IPS-15b (cell line): Measurements from ENCODE around the gene HNRNPF.
A peak's percentile ranks its signal among the peaks of the same experiment; 100 is the strongest.
"Not testable (repeated sequence)": the region's sequence is repeated elsewhere in the genome, so short reads cannot be mapped to it uniquely, and the experiment has no call there.

Experiments used
- H3K27me3 ChIP-seq: one replicate; pipeline ENCODE4 v1.6.1; 2013; ENCODE audit warnings: low read length; ENCODE audit not compliant: control insufficient read depth, insufficient read depth
- H3K36me3 ChIP-seq: one replicate; pipeline ENCODE4 v1.6.1; 2013; ENCODE audit warnings: low read length; ENCODE audit not compliant: control insufficient read depth, insufficient read depth
- H3K4me1 ChIP-seq: one replicate; pipeline ENCODE4 v1.6.1; 2013; ENCODE audit warnings: mild to moderate bottlenecking, low read length; ENCODE audit not compliant: control insufficient read depth, insufficient read depth
- H3K4me3 ChIP-seq: one replicate; pipeline ENCODE4 v1.5.1; 2013; ENCODE audit warnings: low read depth, low read length
- H3K9ac ChIP-seq: one replicate; pipeline ENCODE4 v1.6.1; 2013; ENCODE audit warnings: low read depth, mild to moderate bottlenecking, low read length
- H3K9me3 ChIP-seq: one replicate; pipeline ENCODE4 v1.6.1; 2013; ENCODE audit warnings: mild to moderate bottlenecking, low read length; ENCODE audit not compliant: control insufficient read depth, insufficient read depth

Gene HNRNPF

DNA sequence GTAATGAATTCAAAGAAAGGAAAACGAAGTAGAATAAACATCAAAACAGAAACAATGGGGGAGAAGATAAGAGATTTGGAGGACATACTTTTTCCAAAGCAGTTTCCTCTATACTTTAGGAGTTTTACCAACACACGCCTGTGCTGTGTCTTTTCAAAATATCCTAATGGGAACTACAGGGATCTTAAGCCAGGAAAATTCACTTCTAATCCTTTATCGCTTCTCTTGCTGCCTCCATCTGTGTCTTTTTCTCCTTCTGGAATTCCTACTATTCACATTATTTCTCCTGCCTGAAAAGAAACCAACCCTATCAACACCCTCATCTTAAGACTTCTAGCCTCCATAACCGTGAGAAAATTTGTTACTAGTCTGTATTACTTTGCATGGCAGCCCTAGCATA, 6.8 kb downstream of the HNRNPF start:
- no peaks in the 10 kb centered on the region for H3K27me3 ChIP-seq
- H3K9ac ChIP-seq = no peak overlapping the region
- H3K36me3 ChIP-seq = no peaks in the 10 kb centered on the region
- peaks cover 12% of the 10 kb centered on the region for H3K4me1 ChIP-seq
- H3K9me3 ChIP-seq = no peaks in the 10 kb centered on the region
- H3K4me3 ChIP-seq = no peak overlapping the region

DNA sequence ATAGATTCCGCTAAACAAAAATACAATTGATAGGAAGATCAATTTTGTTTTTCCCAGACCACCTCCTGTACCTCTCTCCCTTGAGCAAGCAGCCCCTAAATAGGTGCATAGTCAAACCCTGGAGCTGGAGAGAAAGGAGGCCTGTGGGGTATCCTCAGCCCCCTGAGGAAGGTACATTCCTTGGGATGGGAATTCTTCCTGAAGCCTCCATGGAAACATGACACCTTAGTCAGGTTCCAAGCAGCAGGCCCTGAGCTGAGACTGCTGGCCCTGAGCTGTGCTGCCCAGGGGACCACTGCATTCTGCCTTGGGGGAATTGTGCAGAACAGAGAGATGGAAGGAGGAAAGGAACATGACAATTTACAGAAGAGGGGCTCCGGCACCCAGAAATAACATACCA, 7.4 kb downstream of the HNRNPF start:
- no peaks in the 10 kb centered on the region for H3K9me3 ChIP-seq
- H3K4me3 ChIP-seq = peak overlapping the region; percentile 3
- H3K9ac ChIP-seq = no peak overlapping the region
- peaks cover 12% of the 10 kb centered on the region for H3K4me1 ChIP-seq
- no peaks in the 10 kb centered on the region for H3K36me3 ChIP-seq
- no peaks in the 10 kb centered on the region for H3K27me3 ChIP-seq

DNA sequence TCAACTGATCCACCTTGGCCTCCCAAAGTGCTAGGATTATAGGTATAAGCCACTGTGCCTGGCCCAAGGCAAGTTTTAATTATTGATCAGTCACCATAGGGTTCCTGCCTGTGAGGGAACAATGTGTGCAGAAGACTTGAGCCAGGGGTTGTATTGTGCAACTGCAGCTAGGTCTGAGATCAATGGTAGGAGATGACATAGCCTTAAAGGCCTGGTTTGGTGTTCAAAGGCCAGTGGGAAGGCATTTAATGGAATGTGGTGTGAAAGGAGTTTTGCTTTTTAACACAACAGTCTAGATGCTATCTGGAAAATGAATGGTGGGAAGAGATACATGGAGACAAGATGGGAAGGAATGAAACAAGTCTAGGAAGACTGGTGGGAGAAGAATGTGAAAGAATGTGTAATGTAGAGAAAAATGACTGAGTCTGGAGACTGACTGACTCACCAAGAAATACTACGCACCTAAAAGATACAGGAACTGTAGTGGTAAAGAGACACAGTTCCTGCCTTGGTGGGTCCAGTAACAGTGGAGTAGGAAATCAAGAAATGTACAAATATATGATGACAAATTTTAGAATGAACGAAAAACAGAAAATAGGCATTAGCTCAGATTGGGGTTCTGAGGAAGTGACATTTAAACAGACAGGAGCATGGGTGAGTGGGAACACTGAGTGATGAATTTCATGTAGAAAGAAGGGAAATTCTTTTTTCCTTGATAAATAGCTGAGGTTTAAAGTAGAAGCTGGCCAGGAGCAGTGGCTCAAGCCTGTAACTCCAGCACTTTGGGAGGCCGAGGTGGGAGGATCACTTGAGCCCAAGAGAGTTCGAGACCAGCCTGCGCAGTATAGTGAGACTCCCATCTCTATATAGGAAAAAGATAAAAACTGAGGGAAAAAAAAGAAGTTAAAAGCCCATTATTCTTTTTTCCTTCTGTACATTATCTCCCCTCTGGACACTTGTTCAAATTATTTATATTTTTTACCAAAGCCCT, 9.4 kb downstream of the HNRNPF start:
- Histone ChIP-seq H3K36me3 (no peaks in the 10 kb centered on the region), H3K9me3 (no peaks in the 10 kb centered on the region), H3K4me1 (peaks cover 11% of the 10 kb centered on the region), H3K4me3 (no peak overlapping the region), H3K9ac (no peak overlapping the region), H3K27me3 (no peaks in the 10 kb centered on the region)

DNA sequence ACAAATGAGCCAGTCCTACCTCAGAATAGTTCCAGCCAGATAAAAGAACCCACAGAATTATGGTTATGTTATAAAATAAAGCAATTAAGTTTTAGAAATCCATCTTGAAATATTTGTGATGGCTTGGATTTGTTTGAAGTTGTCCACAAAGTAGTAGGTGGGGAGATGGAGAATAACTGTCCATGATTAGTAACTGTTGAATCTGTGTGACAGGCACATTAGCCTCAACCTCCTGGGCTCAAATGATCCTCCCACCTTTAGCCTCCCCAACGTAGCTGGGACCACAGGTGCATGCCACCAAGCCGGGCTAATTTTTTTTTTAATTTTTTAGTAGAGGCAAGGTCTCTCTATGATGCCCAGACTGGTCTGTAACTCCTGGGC, 10.1 kb downstream of the HNRNPF start:
- no peak overlapping the region for H3K4me3 ChIP-seq
- H3K9me3 ChIP-seq = no peaks in the 10 kb centered on the region
- H3K4me1 ChIP-seq = peaks cover 16% of the 10 kb centered on the region
- no peak overlapping the region for H3K9ac ChIP-seq
- no peaks in the 10 kb centered on the region for H3K27me3 ChIP-seq
- peaks cover 5% of the 10 kb centered on the region for H3K36me3 ChIP-seq

DNA sequence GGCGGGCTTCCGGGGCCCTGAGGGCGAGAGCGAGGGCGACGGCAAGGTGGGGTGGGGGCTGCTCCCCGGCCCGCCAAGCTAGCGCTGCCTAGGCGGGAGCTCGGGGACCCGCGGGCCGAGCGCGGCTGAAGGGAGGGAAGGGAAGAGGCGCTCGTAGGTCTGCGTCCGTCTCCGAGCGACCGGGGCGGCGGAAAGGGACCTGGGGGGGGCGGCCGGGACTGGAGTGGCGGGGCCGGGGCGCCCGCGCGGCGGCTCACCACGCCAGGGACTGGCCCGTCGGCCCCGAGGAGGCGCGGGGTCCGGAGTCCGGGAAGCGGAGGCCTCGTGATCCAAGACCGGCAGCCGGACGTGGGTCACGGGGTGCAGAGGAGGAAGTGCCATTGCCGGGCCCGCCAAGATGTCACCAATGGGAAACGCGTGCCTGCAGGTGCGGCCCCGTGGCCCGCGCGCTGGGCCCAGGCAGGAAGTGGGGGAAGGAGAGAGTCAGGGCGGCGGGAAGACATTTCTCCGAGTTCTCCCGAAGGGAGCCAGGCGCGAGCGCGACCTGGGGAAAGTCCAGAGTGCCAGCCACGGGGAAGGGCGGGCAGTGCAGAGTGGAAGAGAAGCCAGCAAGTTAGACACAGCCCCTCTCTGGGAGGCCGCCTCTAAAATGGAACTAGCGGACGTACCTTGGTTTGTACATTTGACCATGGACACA, 11.9 kb downstream of the HNRNPF start:
- Histone ChIP-seq H3K9ac (peak overlapping the region; percentile 87), H3K4me3 (peak overlapping the region; percentile 80), H3K27me3 (no peaks in the 10 kb centered on the region), H3K9me3 (no peaks in the 10 kb centered on the region), H3K36me3 (peaks cover 21% of the 10 kb centered on the region), H3K4me1 (peaks cover 18% of the 10 kb centered on the region)

DNA sequence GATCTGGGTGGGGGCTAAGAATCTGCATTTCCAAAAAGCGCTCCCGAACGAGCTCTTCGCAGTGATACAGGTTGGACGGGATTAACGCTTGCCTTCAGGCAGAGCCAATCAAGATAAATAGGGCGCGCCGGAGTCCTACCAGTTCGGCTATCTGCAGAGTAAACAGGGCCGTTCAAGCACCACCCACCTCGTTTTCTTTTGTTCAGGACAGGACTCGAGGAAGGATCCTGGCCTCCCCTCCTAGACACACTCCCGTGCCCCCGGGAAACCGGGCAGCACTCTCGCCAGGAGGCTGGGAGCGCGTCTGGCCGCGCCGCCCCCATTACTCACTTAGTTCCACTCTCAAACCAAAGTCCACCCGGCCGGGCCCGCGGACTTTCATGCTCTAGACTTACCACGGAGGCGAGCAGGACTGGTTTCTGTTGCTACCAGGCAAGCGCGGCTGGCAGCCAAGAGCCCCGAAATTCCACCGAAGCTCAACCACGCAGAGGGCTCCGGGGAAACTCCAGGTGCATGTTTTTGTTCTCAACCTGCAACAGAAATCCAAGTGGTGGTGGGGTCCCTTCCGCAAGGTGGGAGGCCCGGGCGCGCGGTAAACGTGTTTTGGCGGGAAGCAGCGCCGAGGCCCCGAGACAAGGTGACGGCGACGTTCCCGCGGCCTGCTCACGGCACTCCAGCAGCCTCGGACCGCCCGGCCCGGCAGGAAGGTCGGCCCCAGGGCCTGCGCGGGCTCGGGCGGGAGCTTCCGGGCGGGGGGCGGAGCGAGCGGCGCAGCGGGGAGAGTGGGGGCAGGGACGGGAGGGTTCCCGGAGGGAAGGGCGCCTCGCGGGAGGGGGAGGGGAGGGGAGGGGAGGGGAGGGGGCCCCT, 12.7 kb downstream of the HNRNPF start:
- peak overlapping the region; percentile 98 for H3K9ac ChIP-seq
- peaks cover 15% of the 10 kb centered on the region for H3K4me1 ChIP-seq
- peak overlapping the region; percentile 88 for H3K4me3 ChIP-seq
- H3K9me3 ChIP-seq = no peaks in the 10 kb centered on the region
- no peaks in the 10 kb centered on the region for H3K27me3 ChIP-seq
- peaks cover 28% of the 10 kb centered on the region for H3K36me3 ChIP-seq

DNA sequence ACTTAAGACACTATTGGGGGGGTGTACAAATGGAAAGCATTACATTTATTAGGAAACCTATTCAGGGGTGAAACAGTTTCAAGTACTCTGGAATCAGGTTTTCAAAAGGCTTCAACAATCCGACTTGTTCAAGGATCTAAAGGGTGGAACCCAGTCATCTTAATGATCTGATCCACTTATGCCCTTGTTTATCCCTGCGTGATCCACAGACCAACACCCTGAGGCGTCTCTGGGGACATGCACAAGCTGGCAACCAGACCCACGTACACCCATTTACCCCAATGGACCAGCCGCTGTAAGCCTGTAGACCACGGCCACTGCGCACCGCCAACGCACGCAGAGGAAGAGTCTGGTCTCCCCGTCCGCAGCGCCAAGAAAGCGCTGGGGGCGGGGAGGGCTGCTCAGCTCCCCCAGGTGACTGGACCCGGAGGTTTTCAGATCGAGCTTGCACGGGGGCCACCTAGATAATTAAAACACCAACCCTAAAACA, 13.4 kb downstream of the HNRNPF start:
- peaks cover 31% of the 10 kb centered on the region for H3K36me3 ChIP-seq
- H3K9me3 ChIP-seq = no peaks in the 10 kb centered on the region
- H3K4me3 ChIP-seq = peak overlapping the region; percentile 88
- H3K27me3 ChIP-seq = no peaks in the 10 kb centered on the region
- peaks cover 11% of the 10 kb centered on the region for H3K4me1 ChIP-seq
- H3K9ac ChIP-seq = peak overlapping the region; percentile 98

DNA sequence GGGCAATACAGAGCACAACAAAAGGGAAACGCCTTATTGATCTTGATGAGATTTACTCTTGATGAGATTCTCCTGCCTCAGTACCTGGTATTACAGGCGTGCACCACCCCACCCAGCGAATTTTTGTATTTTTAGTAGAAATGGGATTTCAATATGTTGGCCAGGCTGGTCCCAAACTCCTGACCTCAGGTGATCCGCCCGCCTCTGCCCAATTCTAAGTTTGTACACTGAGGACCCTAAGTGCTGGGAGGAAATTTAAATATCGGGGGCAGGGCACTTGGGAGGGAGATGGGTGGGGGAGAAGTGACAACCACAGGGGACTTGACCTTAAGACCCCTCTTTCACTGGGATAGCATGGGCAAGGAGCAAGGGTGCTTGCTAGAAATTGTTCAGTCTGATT, 14.1 kb downstream of the HNRNPF start:
- Histone ChIP-seq H3K9me3 (no peaks in the 10 kb centered on the region), H3K4me3 (peak overlapping the region; percentile 88), H3K4me1 (peaks cover 11% of the 10 kb centered on the region), H3K36me3 (peaks cover 39% of the 10 kb centered on the region), H3K27me3 (no peaks in the 10 kb centered on the region), H3K9ac (peak overlapping the region; percentile 98)

DNA sequence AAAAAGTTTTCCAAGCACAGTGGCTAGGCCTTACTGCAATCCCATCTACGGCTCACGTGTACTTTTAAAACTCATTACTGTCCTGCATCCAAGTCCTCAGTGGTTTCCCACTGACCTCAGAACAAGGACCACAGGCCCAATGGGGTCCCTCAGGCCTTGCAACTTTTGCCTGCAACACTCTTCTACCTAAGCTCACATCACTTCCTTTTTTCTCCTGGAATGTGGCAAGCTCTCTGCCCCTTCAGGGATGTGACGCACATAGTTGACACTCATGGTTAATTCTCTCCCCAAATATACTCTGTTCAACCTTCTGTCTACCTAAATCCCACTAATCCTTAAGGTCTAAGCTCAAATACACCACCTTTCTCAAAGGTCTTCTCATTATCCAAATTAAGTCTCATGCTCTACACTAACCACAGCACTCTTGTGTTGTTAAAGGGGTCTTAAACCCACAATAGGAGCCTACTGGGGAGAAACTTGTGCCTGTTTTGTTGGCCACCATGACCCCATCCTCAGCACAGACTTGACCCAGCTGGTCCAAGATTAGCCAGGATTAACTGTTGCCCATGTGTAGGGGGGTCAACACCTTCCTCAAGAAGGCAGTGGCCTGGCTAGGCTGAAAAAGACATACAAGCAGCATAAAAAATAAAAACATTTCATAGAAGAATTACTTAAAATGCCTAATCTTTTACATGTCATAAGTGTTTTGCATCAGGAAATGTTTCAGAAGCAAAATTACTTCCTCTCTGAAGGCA, 15.2 kb downstream of the HNRNPF start:
- Histone ChIP-seq H3K4me1 (peaks cover 11% of the 10 kb centered on the region), H3K9me3 (no peaks in the 10 kb centered on the region), H3K27me3 (no peaks in the 10 kb centered on the region), H3K36me3 (peaks cover 41% of the 10 kb centered on the region), H3K9ac (no peak overlapping the region), H3K4me3 (no peak overlapping the region)

DNA sequence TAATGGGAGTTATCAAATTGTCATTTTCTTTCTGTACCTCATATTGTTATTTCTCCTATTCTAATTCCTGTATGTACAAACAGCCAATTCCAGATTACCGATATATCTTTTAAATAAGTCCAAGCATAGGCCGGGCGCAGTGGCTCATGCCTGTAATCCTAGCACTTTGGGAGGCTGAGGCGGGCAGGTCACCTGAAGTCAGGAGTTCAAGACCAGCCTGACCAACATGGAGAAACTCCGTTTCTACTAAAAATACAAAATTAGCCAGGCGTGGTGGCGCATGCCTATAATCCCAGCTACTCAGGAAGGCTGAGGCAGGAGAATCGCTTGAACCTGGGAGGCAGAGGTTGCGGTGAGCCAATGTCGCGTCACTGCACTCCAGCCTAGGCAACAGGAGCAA, 15.8 kb downstream of the HNRNPF start:
- peaks cover 45% of the 10 kb centered on the region for H3K36me3 ChIP-seq
- H3K27me3 ChIP-seq, H3K9ac ChIP-seq, H3K9me3 ChIP-seq, H3K4me3 ChIP-seq: not testable (repeated sequence)
- peaks cover 11% of the 10 kb centered on the region for H3K4me1 ChIP-seq

DNA sequence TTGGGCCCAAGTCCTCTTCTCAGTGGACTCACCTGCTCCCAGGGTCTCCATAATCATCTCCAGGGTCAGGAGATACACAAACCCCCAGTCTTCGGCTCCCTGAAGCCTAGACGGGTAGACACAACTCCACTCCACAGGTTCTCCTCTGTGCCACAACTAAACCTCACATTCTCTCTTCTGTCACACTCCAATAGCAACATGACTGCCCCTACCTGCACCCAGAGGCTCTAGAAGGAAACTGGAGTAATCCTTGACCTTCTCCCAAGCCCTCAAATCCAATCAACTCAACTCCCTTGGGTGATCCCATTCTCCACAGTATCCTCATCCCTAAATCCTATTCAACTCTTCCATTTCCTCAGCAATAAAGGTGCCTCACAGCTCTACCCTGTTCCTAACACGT, 16.2 kb downstream of the HNRNPF start:
- peaks cover 50% of the 10 kb centered on the region for H3K36me3 ChIP-seq
- no peak overlapping the region for H3K4me3 ChIP-seq
- H3K9ac ChIP-seq = no peak overlapping the region
- H3K9me3 ChIP-seq = no peaks in the 10 kb centered on the region
- H3K27me3 ChIP-seq = no peaks in the 10 kb centered on the region
- peaks cover 11% of the 10 kb centered on the region for H3K4me1 ChIP-seq
